PFSK-1 (cell line): Measurements from ENCODE around the gene NAV2.

Source experiments
- FOXP2 ChIP-seq: optimal IDR thresholded peaks from 2 replicates; pipeline ENCODE3; 2011; ENCODE audit warnings: borderline replicate concordance, control low read depth, inconsistent platforms; ENCODE audit not compliant: insufficient read depth; ENCODE audit errors: extremely low read length, extremely low read depth
- POLR2AphosphoS5 ChIP-seq: IDR thresholded peaks from 2 replicates; pipeline ENCODE4 v1.6.1; 2012; ENCODE audit warnings: low read depth, mild to moderate bottlenecking, control low read depth, low read length, moderate library complexity
- TAF1 ChIP-seq: IDR thresholded peaks from 2 replicates; pipeline ENCODE4 v1.6.1; 2012; ENCODE audit warnings: low read length, control low read depth, borderline replicate concordance; ENCODE audit not compliant: insufficient read depth
- TF ChIP-seq, protein P1 (sequence below), 2 experiments: IDR thresholded peaks; 2 replicates each; pipeline versions ENCODE4 v1.6.1 to v1.8.0; 2011 to 2012; ENCODE audit warnings: low read depth in 2 of 2, low read length in 2 of 2, control low read depth in 1 of 2, inconsistent platforms in 1 of 2, mild to moderate bottlenecking in 1 of 2, moderate library complexity in 1 of 2; ENCODE audit not compliant: insufficient read depth in 1 of 2

DNA sequence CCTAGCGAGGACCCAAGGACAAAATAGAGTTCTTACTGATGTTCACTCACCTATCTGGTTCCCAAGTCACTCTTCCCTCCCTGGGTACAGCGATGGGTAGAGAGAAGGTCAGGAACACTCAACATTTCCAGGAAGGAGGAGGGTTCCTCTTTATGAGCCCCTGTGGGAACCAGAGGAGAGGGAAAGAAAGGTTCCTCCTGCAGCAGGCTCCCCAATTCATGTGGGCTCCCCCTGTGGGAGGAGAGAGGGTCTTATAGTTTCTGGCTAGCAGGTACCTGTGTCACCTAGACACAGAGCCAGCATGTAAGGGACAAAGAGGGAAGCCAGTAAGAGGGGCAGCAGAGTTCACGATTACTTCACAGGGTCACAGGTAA lies 354.1 kb downstream of the NAV2 start:
- TF ChIP-seq TAF1 = no peak
- TF ChIP-seq, protein P1, sequence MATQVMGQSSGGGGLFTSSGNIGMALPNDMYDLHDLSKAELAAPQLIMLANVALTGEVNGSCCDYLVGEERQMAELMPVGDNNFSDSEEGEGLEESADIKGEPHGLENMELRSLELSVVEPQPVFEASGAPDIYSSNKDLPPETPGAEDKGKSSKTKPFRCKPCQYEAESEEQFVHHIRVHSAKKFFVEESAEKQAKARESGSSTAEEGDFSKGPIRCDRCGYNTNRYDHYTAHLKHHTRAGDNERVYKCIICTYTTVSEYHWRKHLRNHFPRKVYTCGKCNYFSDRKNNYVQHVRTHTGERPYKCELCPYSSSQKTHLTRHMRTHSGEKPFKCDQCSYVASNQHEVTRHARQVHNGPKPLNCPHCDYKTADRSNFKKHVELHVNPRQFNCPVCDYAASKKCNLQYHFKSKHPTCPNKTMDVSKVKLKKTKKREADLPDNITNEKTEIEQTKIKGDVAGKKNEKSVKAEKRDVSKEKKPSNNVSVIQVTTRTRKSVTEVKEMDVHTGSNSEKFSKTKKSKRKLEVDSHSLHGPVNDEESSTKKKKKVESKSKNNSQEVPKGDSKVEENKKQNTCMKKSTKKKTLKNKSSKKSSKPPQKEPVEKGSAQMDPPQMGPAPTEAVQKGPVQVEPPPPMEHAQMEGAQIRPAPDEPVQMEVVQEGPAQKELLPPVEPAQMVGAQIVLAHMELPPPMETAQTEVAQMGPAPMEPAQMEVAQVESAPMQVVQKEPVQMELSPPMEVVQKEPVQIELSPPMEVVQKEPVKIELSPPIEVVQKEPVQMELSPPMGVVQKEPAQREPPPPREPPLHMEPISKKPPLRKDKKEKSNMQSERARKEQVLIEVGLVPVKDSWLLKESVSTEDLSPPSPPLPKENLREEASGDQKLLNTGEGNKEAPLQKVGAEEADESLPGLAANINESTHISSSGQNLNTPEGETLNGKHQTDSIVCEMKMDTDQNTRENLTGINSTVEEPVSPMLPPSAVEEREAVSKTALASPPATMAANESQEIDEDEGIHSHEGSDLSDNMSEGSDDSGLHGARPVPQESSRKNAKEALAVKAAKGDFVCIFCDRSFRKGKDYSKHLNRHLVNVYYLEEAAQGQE (IDR thresholded peaks at IDR 0.05; ENCODE audit: insufficient read depth in 1 of 2, low read depth in 2 of 2, low read length in 2 of 2) = no peak
- TF ChIP-seq POLR2AphosphoS5 = no peak
- no peak for TF ChIP-seq FOXP2
